GM10248 (cell line): Measurements from ENCODE around the gene OSBPL1A.

ENCODE experiments used
- CTCF ChIA-PET: fragments of 300-600 bp; sonication (Branson Sonifier 250); formaldehyde crosslinking; extraction: SDS; loops from one replicate; lab custom pipeline; 2021; ENCODE audit warnings: antibody characterized with exemption; lab: Yijun Ruan, JAX
- POLR2A ChIA-PET: fragments of 350-650 bp; sonication (Branson Sonifier 250); formaldehyde crosslinking; extraction: SDS; loops from one replicate; lab custom pipeline; 2020; ENCODE audit warnings: antibody characterized with exemption; lab: Yijun Ruan, JAX
- DNase-seq: peaks from one replicate; pipeline ENCODE4 v3.0.0; 2012; ENCODE audit errors: extremely low spot score
- CTCF ChIP-seq: IDR thresholded peaks from 2 replicates; pipeline ENCODE4 v1.5.1; 2012; ENCODE audit warnings: mild to moderate bottlenecking, low read depth; ENCODE audit errors: extremely low read depth, missing control alignments, control extremely low read depth

OSBPL1A gene

GRCh38 chr18:24372279-24372872 lies 25.2 kb downstream of the OSBPL1A start:
- DNase-seq = no peak
- CTCF ChIA-PET = interaction anchor here (2.7 to 4.1 kb wide), 2 partner anchors 13 kb away, joined by 11 to 22 read pairs; no protein-coding TSS in a partner anchor
- TF ChIP-seq CTCF = no peak
- POLR2A ChIA-PET = no interaction called here

GRCh38 chr18:24370120-24370519 lies 27.5 kb downstream of the OSBPL1A start:
- ChIA-PET CTCF (interaction anchor here (4.1 kb wide), 1 partner anchor 10 kb away, joined by 22 read pairs; no protein-coding TSS in a partner anchor), POLR2A (no interaction called here)
- DNase-seq = no peak
- no peak for TF ChIP-seq CTCF

- CTCF ChIA-PET = interaction anchor here (0.8 to 4.1 kb wide), 4 partner anchors 10 to 119 kb away, joined by 3 to 22 read pairs (median 6); no protein-coding TSS in a partner anchor
- no peak for DNase-seq
- no peak for TF ChIP-seq CTCF
- POLR2A ChIA-PET = no interaction called here
Observed at GRCh38 chr18:24369426-24369825, 28.2 kb downstream of the OSBPL1A start.

- POLR2A ChIA-PET = no interaction called here
- DNase-seq = no peak
- TF ChIP-seq CTCF = no peak
- CTCF ChIA-PET = interaction anchor here (0.8 to 4.1 kb wide), 4 partner anchors 9 to 120 kb away, joined by 3 to 22 read pairs (median 6); no protein-coding TSS in a partner anchor
Observed at GRCh38 chr18:24368749-24369148, 28.9 kb downstream of the OSBPL1A start.

GRCh38 chr18:24366328-24366727 lies 31.3 kb downstream of the OSBPL1A start:
- POLR2A ChIA-PET = no interaction called here
- no peak for TF ChIP-seq CTCF
- CTCF ChIA-PET = no interaction called here
- no peak for DNase-seq

GRCh38 chr18:24364177-24364576 lies 33.4 kb downstream of the OSBPL1A start:
- POLR2A ChIA-PET = no interaction called here
- no peak for TF ChIP-seq CTCF
- CTCF ChIA-PET = interaction anchor here (1.6 kb wide), 1 partner anchor 8 kb away, joined by 5 read pairs; no protein-coding TSS in a partner anchor
- DNase-seq = no peak
